GM18505 (cell line): Measurements from ENCODE around the gene CLEC5A.

Source experiments
- ATAC-seq: cut with Tn5 transposase; IDR thresholded peaks from one replicate; pipeline ENCODE4 v1.9.1; 2021; ENCODE audit not compliant: unreplicated experiment
- POLR2A ChIP-seq: IDR thresholded peaks from 4 replicates; pipeline ENCODE4 v1.6.1; 2011; ENCODE audit warnings: borderline replicate concordance; ENCODE audit not compliant: insufficient read depth, insufficient read length; ENCODE audit errors: extremely low read depth

CLEC5A gene

GRCh38 chr7:141960687-141961422 lies 14.1 kb upstream of the CLEC5A start:
- ATAC-seq = peak; percentile 97
- TF ChIP-seq POLR2A = no peak

GRCh38 chr7:141956084-141956483 lies 9.3 kb upstream of the CLEC5A start:
- no peak for TF ChIP-seq POLR2A
- no peak for ATAC-seq

- TF ChIP-seq POLR2A = no peak
- no peak for ATAC-seq
Measured at GRCh38 chr7:141954334-141954733, 7.6 kb upstream of the CLEC5A start.

GRCh38 chr7:141952461-141952860 lies 5.7 kb upstream of the CLEC5A start:
- no peak for ATAC-seq
- TF ChIP-seq POLR2A = no peak

GRCh38 chr7:141950806-141951205 lies 4.0 kb upstream of the CLEC5A start:
- no peak for ATAC-seq
- TF ChIP-seq POLR2A = no peak

GRCh38 chr7:141949911-141950310 lies 3.1 kb upstream of the CLEC5A start:
- ATAC-seq = no peak
- TF ChIP-seq POLR2A = no peak

GRCh38 chr7:141949451-141949850 lies 2.7 kb upstream of the CLEC5A start:
- TF ChIP-seq POLR2A = no peak
- no peak for ATAC-seq

- TF ChIP-seq POLR2A = no peak
- no peak for ATAC-seq
Measured at GRCh38 chr7:141949021-141949420, 2.2 kb upstream of the CLEC5A start.

GRCh38 chr7:141945356-141945755 lies 1.4 kb downstream of the CLEC5A start:
- no peak for TF ChIP-seq POLR2A
- no peak for ATAC-seq

GRCh38 chr7:141944811-141945210 lies 2.0 kb downstream of the CLEC5A start:
- no peak for TF ChIP-seq POLR2A
- ATAC-seq = no peak

- no peak for TF ChIP-seq POLR2A
- no peak for ATAC-seq
Measured at GRCh38 chr7:141943846-141944245, 2.9 kb downstream of the CLEC5A start.

- TF ChIP-seq POLR2A = no peak
- no peak for ATAC-seq
Measured at GRCh38 chr7:141941075-141941474, 5.7 kb downstream of the CLEC5A start.

- TF ChIP-seq POLR2A = no peak
- no peak for ATAC-seq
Measured at GRCh38 chr7:141930211-141930610, 16.6 kb downstream of the CLEC5A start.

GRCh38 chr7:141928845-141929195 lies 18.0 kb downstream of the CLEC5A start:
- ATAC-seq = no peak
- no peak for TF ChIP-seq POLR2A
